Measurements from ENCODE around the gene KIF19.
"Not testable (repeated sequence)": the region's sequence is repeated elsewhere in the genome, so short reads cannot be mapped to it uniquely, and the experiment has no call there.

Gene KIF19, protein sequence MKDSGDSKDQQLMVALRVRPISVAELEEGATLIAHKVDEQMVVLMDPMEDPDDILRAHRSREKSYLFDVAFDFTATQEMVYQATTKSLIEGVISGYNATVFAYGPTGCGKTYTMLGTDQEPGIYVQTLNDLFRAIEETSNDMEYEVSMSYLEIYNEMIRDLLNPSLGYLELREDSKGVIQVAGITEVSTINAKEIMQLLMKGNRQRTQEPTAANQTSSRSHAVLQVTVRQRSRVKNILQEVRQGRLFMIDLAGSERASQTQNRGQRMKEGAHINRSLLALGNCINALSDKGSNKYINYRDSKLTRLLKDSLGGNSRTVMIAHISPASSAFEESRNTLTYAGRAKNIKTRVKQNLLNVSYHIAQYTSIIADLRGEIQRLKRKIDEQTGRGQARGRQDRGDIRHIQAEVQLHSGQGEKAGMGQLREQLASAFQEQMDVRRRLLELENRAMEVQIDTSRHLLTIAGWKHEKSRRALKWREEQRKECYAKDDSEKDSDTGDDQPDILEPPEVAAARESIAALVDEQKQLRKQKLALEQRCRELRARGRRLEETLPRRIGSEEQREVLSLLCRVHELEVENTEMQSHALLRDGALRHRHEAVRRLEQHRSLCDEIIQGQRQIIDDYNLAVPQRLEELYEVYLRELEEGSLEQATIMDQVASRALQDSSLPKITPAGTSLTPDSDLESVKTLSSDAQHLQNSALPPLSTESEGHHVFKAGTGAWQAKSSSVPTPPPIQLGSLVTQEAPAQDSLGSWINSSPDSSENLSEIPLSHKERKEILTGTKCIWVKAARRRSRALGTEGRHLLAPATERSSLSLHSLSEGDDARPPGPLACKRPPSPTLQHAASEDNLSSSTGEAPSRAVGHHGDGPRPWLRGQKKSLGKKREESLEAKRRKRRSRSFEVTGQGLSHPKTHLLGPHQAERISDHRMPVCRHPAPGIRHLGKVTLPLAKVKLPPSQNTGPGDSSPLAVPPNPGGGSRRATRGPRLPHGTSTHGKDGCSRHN

DNA sequence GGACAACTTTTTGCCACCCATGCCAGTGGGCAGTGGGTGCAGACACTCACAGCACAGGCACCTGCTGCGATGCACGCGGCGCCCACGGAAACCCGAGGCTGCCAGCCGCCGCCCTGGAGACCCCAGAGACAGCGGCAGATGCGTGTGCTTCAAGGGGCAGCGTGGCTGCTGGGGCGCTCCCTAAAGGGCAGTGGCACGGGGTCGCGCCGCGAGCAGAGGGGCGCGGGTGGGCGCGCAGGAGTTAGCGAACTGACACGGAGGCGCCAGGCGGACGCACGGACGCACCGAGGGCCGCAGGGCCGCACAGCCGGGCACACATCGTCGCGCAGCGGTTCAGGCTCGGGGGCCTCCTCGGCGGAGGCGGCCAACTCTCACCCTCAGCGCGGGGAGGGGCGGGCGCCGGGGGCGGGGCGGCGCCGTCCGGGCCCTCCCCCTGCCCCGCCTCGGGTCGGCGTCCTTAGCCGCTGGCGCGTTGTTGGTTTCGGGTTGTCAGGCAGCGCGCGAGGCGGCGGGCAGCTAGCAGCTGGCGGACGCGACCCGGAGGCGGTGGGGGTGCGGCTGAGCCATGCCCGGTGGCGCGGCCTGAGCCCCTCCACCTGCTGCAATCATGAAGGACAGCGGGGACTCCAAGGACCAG, at the start of gene KIF19:
KIF19 (plus strand) TSS at position 484 of the 637 bp plus-strand sequence; CDS start at position 608, 124 bp downstream.
- no peak within 1 kb of the TSS for H3K4me3 ChIP-seq (ENCODE audit: low read depth, low read length)

DNA sequence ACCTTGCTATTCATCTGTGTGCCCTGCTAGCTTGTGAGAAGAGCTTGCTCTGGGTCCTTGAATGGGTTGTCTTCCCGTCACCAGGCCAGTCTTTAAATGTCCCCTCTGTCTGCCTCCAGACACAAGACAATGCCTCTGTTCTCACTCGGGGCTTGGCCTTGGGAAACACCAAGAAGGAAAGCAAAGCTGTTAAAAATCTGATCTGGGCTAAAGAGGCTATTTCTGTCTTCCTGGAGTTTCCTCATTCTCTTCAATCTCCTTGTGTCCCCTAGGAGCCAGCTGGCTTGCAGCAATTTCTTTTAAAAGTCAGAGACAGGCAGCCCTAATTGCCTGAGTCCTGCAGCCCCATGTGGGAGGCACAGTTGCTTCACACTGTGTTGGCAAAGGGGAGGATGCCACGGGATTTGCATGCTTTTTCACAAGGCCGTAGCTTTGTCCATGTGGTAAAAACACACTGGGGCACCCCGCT, 49.5 kb upstream of the KIF19 start:
- TF ChIP-seq, protein P1, sequence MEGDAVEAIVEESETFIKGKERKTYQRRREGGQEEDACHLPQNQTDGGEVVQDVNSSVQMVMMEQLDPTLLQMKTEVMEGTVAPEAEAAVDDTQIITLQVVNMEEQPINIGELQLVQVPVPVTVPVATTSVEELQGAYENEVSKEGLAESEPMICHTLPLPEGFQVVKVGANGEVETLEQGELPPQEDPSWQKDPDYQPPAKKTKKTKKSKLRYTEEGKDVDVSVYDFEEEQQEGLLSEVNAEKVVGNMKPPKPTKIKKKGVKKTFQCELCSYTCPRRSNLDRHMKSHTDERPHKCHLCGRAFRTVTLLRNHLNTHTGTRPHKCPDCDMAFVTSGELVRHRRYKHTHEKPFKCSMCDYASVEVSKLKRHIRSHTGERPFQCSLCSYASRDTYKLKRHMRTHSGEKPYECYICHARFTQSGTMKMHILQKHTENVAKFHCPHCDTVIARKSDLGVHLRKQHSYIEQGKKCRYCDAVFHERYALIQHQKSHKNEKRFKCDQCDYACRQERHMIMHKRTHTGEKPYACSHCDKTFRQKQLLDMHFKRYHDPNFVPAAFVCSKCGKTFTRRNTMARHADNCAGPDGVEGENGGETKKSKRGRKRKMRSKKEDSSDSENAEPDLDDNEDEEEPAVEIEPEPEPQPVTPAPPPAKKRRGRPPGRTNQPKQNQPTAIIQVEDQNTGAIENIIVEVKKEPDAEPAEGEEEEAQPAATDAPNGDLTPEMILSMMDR (IDR thresholded peaks at IDR 0.05; ENCODE audit: low read depth, low read length): no peak
- no peak overlapping the region for H3K4me3 ChIP-seq (ENCODE audit: low read depth, low read length)

More for the DNA sequence above, at the start of gene KIF19:
- TF ChIP-seq, protein P1 (IDR thresholded peaks at IDR 0.05; ENCODE audit: low read depth, low read length): no peak

DNA sequence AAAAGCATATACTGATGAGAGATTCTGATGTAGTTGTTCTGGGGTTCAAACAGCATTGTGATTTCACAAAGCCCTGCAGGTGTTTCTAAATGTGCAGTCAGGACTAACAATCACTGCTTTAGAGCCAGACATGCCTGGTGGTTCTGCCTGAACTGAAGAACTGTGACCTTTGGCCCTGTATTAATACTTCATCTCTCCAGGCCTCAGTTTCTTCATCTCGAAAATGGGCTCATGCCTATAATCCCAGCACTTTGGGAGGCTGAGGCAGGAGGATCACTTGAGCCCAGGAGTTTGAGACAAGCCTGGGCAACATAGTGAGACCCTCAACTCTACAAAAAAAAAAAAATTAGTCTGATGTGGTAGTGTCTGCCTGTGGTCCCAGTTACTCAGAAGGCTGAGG, 48.1 kb upstream of the KIF19 start:
- no peak overlapping the region for H3K4me3 ChIP-seq (ENCODE audit: low read depth, low read length)
- TF ChIP-seq, protein P1 (IDR thresholded peaks at IDR 0.05; ENCODE audit: low read depth, low read length): no peak

DNA sequence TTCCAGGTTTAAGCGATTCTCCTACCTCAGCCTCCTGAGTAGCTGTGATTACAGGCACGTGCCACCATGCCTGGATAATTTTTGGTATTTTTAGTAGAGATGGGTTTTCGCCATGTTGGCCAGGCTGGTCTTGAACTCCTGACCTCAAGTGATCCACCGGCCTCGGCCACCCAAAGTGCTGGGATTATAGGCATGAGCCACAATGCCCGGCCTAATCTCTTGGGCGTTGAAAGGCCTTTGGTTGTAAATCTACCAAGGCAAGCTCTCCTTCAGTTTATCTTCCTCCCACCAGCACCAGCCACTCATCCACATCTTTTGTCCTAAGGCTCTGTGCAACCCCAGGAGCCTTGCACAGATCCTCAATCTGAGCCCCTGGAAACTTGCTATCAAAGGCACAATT, 46.4 kb upstream of the KIF19 start:
- not testable (repeated sequence) for H3K4me3 ChIP-seq (ENCODE audit: low read depth, low read length)

DNA sequence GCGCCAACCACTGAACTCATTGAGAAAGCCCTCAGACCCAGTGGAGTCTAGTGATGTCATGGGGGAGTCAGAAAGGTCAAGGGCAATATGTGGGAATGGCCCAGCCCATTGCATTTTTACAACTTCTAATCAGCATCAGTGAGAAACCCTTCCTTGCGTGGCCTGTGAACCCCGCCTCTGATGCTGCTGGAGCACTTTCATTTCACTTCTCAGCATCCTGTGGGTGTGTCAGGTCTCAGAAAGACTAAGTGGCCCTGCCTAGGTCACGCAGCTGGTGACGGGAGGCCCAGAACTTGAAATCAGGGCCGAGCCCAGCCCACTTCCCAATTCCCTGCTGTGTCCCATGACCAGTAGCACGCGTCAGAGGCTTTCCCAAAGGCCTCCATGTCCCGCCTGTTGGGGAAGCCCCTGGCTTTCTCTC, 45.9 kb upstream of the KIF19 start:
- TF ChIP-seq, protein P1 (IDR thresholded peaks at IDR 0.05; ENCODE audit: low read depth, low read length): no peak
- H3K4me3 ChIP-seq (ENCODE audit: low read depth, low read length): no peak overlapping the region

DNA sequence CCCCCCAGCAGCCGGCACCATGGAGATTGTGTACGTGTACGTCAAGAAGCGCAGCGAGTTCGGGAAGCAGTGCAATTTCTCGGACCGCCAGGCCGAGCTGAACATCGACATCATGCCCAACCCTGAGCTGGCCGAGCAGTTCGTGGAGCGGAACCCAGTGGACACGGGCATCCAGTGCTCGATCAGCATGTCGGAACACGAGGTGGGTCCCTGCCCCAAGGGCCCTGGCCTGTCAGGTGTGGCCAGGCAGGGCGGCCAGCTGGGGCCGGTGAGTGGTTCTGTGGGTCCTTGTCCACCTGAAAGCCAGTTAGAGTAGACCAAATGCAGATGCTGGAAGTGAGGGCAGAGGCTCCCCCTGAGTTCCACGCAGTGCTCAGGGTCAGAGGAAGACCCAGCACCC, 44.2 kb upstream of the KIF19 start:
- H3K4me3 ChIP-seq (ENCODE audit: low read depth, low read length): no peak overlapping the region
- TF ChIP-seq, protein P1 (IDR thresholded peaks at IDR 0.05; ENCODE audit: low read depth, low read length): no peak

DNA sequence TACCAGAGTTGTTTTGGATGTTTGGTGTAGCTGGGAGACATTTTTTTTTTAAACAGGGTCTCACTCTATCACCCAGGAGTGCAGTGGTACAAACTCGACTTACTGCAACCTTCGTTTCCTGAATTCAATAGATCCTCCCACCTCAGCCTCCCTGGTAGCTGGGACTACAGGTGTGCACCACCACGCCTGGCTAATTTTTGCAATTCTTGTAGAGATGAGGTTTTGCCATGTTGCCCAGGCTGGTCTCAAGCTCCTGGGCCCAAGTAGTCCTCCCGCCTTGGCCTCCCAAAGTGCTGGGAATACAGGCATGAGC, 43.8 kb upstream of the KIF19 start:
- not testable (repeated sequence) for H3K4me3 ChIP-seq (ENCODE audit: low read depth, low read length)
